K562 (cell line): Measurements from ENCODE around the gene CARD11. TPM values are rescaled to one million over a fixed set of nuclear protein-coding genes. Genes with fewer than 3 reads are reported as not detected.

Experiments used
- ATAC-seq: fragments of 200-7000 bp; cut with Tn5 transposase; 3 replicates; pipeline ENCODE4 v1.9.1; 2020; ENCODE audit warnings: moderate library complexity
- BruUV-seq: library from RNA; stranded (reverse); fragments of 400-500 nt; replicated peaks from 2 replicates; lab custom pipeline; 2021; lab: Mats Ljungman, UMichigan
- CTCF ChIA-PET: fragments of 300-600 bp; formaldehyde crosslinking; extraction: SDS; loops from one replicate; lab custom pipeline; 2021; ENCODE audit warnings: low intra/inter-chr PET ratio; lab: Yijun Ruan, JAX
- POLR2A ChIA-PET: fragments of 300-600, 350-650 bp; sonication (Branson Sonifier 250); formaldehyde crosslinking; extraction: SDS; loops from one replicate; lab custom pipeline; 2021; ENCODE audit warnings: antibody characterized with exemption, inconsistent platforms; lab: Yijun Ruan, JAX
- DNase-seq, 4 experiments: peaks; one replicate each; pipeline versions ENCODE4 v3.0.0 to v3.0.0-alpha.2; 2011 to 2018; ENCODE audit warnings: low spot score in 3 of 4, mixed read lengths in 3 of 4; ENCODE audit errors: extremely low read depth in 1 of 4
- FAIRE-seq: peaks from 2 replicates; lab custom pipeline; 2011; peaks lifted over from hg19 to GRCh38; lab: Jason Lieb, UNC
- H2AFZ ChIP-seq: 2 replicates; pipeline ENCODE4 v1.6.0; 2011; ENCODE audit warnings: low read depth, low read length, control low read depth, inconsistent platforms
- H3K27ac ChIP-seq: fragments of 200-600 bp; 3 replicates; pipeline ENCODE4 v1.8.0; 2011; ENCODE audit warnings: low read depth, mild to moderate bottlenecking, control low read depth, inconsistent platforms, low read length, moderate library complexity, mixed read lengths; ENCODE audit errors: extremely low read depth
- H3K27me3 ChIP-seq, 2 experiments: fragments of 300-600 bp in 1 of 2; 2 replicates in 1 of 2; 3 replicates in 1 of 2; pipeline versions ENCODE4 v1.6.0 to v1.8.0; 2011; ENCODE audit warnings: inconsistent platforms in 2 of 2, low read length in 2 of 2, mild to moderate bottlenecking in 1 of 2, mixed read lengths in 1 of 2, moderate library complexity in 1 of 2; ENCODE audit not compliant: control insufficient read depth in 2 of 2, insufficient read depth in 2 of 2
- H3K36me3 ChIP-seq: fragments of 300-600 bp; 3 replicates; pipeline ENCODE4 v1.8.0; 2011; ENCODE audit warnings: mild to moderate bottlenecking, low read length, inconsistent platforms; ENCODE audit not compliant: control insufficient read depth, insufficient read depth
- H3K4me1 ChIP-seq, 2 experiments: fragments of 200-600 bp in 1 of 2; replicated peaks in 1 of 2; 2 replicates in 1 of 2; 3 replicates in 1 of 2; pipeline versions ENCODE4 v1.5.1 to v1.8.0; 2011; ENCODE audit warnings: inconsistent platforms in 2 of 2, low read length in 2 of 2, mild to moderate bottlenecking in 1 of 2, mixed read lengths in 1 of 2, moderate library complexity in 1 of 2; ENCODE audit not compliant: control insufficient read depth in 2 of 2, insufficient read depth in 2 of 2
- H3K4me2 ChIP-seq: 2 replicates; pipeline ENCODE4 v1.6.1; 2011; ENCODE audit warnings: low read length, control low read depth, inconsistent platforms, mixed read lengths; ENCODE audit not compliant: insufficient read depth
- H3K4me3 ChIP-seq: fragments of 200-600 bp; sonication (generic), shearing (Covaris generic); 2 replicates; pipeline ENCODE4 v1.5.1; 2016; ENCODE audit warnings: control low read depth, inconsistent platforms
- H3K79me2 ChIP-seq: fragments of 200-600 bp; 3 replicates; pipeline ENCODE4 v1.8.0; 2011; ENCODE audit warnings: low read length, inconsistent platforms; ENCODE audit not compliant: control insufficient read depth, insufficient read depth
- H3K9ac ChIP-seq, 2 experiments: 2 replicates each; pipeline versions ENCODE4 v1.6.0 to v1.6.1; 2011; ENCODE audit warnings: low read depth in 2 of 2, low read length in 2 of 2, control low read depth in 1 of 2, inconsistent platforms in 1 of 2, mild to moderate bottlenecking in 1 of 2, mixed read lengths in 1 of 2; ENCODE audit not compliant: insufficient read depth in 1 of 2
- H3K9me1 ChIP-seq: one replicate; pipeline ENCODE4 v1.6.0; 2011; ENCODE audit warnings: inconsistent platforms, mild to moderate bottlenecking, low read length, moderate library complexity; ENCODE audit not compliant: control insufficient read depth, insufficient read depth
- H3K9me3 ChIP-seq: replicated peaks from 2 replicates; pipeline ENCODE4 v1.5.1; 2011; ENCODE audit warnings: low read depth, low read length, inconsistent platforms; ENCODE audit not compliant: control insufficient read depth, insufficient read depth
- H4K20me1 ChIP-seq: replicated peaks from 2 replicates; pipeline ENCODE4 v1.6.1; 2011; ENCODE audit warnings: low read length, inconsistent platforms, mixed read lengths; ENCODE audit not compliant: control insufficient read depth, insufficient read depth
- ARHGAP35 ChIP-seq: fragments of 450-650 bp; IDR thresholded peaks from 2 replicates; pipeline ENCODE4 v1.6.1; 2018; ENCODE audit not compliant: partially characterized antibody
- E2F1 ChIP-seq: sonication (generic); formaldehyde crosslinking; IDR thresholded peaks from 2 replicates; pipeline ENCODE4 v1.8.1; 2023; ENCODE audit warnings: mild to moderate bottlenecking, missing genetic modification reagents, moderate library complexity
- EGR1 ChIP-seq: fragments of 450-650 bp; conservative IDR thresholded peaks from 2 replicates; pipeline ENCODE4 v1.6.1; 2017; ENCODE audit warnings: mild to moderate bottlenecking
- ELF1 ChIP-seq: fragments of 200-800 bp; sonication (Bioruptor generic); IDR thresholded peaks from 2 replicates; pipeline ENCODE4 v1.6.1; 2016; ENCODE audit warnings: missing genetic modification characterization, missing compliant biosample characterization
- EP300 ChIP-seq: IDR thresholded peaks from 2 replicates; pipeline ENCODE4 v1.6.1; 2012; ENCODE audit warnings: low read length, improper control_type of control experiment
- FOXA3 ChIP-seq, 2 experiments: fragments of 450-650 bp in 1 of 2; sonication (generic) in 1 of 2; formaldehyde crosslinking; IDR thresholded peaks in 1 of 2; conservative IDR thresholded peaks in 1 of 2; 2 replicates each; pipeline versions ENCODE4 v1.4.0 to v1.8.0; 2020 to 2022; ENCODE audit warnings: mild to moderate bottlenecking in 2 of 2, missing genetic modification reagents in 1 of 2
- PHF20 ChIP-seq: fragments of 450-650 bp; IDR thresholded peaks from 2 replicates; pipeline ENCODE4 v1.6.1; 2018; ENCODE audit not compliant: partially characterized antibody
- SAFB ChIP-seq: fragments of 200-400 bp; formaldehyde crosslinking; IDR thresholded peaks from 2 replicates; pipeline ENCODE4 v1.6.1; 2017; ENCODE audit warnings: low read depth, low read length, borderline replicate concordance
- TGIF2 ChIP-seq: sonication (generic); formaldehyde crosslinking; IDR thresholded peaks from 2 replicates; pipeline ENCODE4 v1.8.1; 2022; ENCODE audit warnings: mild to moderate bottlenecking, missing genetic modification reagents, moderate library complexity
- TRIM28 ChIP-seq: fragments of 450-650 bp; IDR thresholded peaks from 2 replicates; pipeline ENCODE4 v1.6.1; 2017
- ZNF407 ChIP-seq: fragments of 450-650 bp; IDR thresholded peaks from 2 replicates; pipeline ENCODE4 v1.6.1; 2016; ENCODE audit warnings: low read depth
- ZNF740 ChIP-seq, 3 experiments: fragments of 200-800 bp in 1 of 3; sonication (Bioruptor generic) in 1 of 3; sonication (generic) in 1 of 3; formaldehyde crosslinking in 1 of 3; IDR thresholded peaks; 2 replicates each; pipeline versions ENCODE4 v1.6.1 to v1.8.0; 2016 to 2022; ENCODE audit warnings: mild to moderate bottlenecking in 2 of 3, missing compliant biosample characterization in 2 of 3, missing genetic modification characterization in 2 of 3, missing genetic modification reagents in 1 of 3
- WGBS: fragments of 100-300 bp; shearing (Covaris generic); methylation state at CpG from one replicate; pipeline ENCODE4 v1.1.6; 2016; ENCODE audit warnings: low coverage, mixed read lengths; ENCODE audit not compliant: insufficient coverage; ENCODE audit errors: missing lambda C conversion rate; 5-methylcytosine and 5-hydroxymethylcytosine counted together
- in situ Hi-C: fragments of 300-500 bp; cut with MboI; formaldehyde crosslinking; loops from 4 replicates; pipeline ENCODE4 v1.15.0; 2018; ENCODE audit warnings: inconsistent platforms, mixed read lengths
- intact Hi-C: fragments of 100-400 bp; cut with micrococcal nuclease; formaldehyde crosslinking; loops from 2 replicates; pipeline ENCODE4 v1.14.2; 2022
- polyA plus RNA-seq, 8 experiments: library from polyadenylated mRNA; depleted of rRNA in 4 of 8; stranded (reverse) in 5 of 8; unstranded in 3 of 8; fragments of >200 nt; fragmentation: Nextera tagmentation in 2 of 8; fragmentation: Illumina TruSeq in 1 of 8; extraction: Ambion mirVana in 2 of 8; extraction: Trizol in 1 of 8; gene quantifications; 2 replicates each; pipeline versions ENCODE4 v1.2.1 to v1.2.3, GENCODE V29; 2011 to 2014; ENCODE audit warnings: inconsistent platforms in 1 of 8, missing spikeins in 1 of 8
- total RNA-seq, 7 experiments: library from RNA; depleted of rRNA in 6 of 7; stranded (reverse); fragments of >200 nt in 6 of 7; fragmentation: Illumina TruSeq in 2 of 7; extraction: Trizol in 2 of 7; gene quantifications; 2 replicates each; pipeline versions ENCODE4 v1.2.1 to v1.2.3, GENCODE V29; 2011 to 2021; ENCODE audit warnings: low replicate concordance in 1 of 7

CARD11 gene
- total and polyA plus RNA-seq, 9 of the 15 experiments (the other 6 are each of a cell fraction or from before 2014, with no cell fraction given): 0.07 to 12.8 (median 5.7) TPM

DNA sequence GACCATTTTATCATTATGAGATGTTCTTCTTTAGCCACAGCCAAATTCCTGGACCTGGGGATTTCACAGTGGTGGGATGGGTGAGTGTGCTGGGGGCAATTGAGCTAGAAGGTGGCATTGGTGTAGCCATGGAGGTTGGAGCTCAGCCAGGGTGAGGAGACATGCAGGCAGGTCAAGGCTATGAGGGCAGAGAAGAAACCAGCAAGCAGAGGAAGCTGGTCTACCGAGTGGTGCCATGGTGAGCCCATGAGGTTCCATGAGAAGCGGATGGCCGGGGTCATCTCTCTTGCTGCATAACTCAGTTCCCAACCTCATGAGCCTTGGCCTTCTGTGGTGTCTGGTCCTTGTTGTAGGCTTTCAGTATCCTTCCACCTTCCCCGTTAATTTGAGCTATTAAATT is 91.4 kb downstream of the CARD11 start:
- CTCF ChIA-PET: no interaction called here
- Histone ChIP-seq H3K4me3 (no peak overlapping the region), H3K27ac (no peak overlapping the region), H3K4me2 (no peak overlapping the region), H3K9me3 (0 out of 2 replicates have a peak, but pooled peaks cover 2% of the 10 kb centered on the region), H3K36me3 (0 out of 3 replicates have a peak, but pooled peaks cover 6% of the 10 kb centered on the region), H3K79me2 (no peaks in the 10 kb centered on the region), H2AFZ (no peak overlapping the region), H3K27me3 (no peaks in the 10 kb centered on the region), H3K9me1 (no peaks in the 10 kb centered on the region), H3K4me1 (peaks cover 25 to 29% of the 10 kb centered on the region in 2 experiments), H3K9ac (no peak overlapping the region), H4K20me1 (no peaks in the 10 kb centered on the region)
- WGBS: 90% methylated on average over 4 of the region's 4 CpGs
- intact Hi-C loops: no loop called here
- in situ Hi-C loops: no loop called here
- POLR2A ChIA-PET: interaction anchor here (0.7 to 1.3 kb wide), 2 partner anchors 13 to 48 kb away, joined by 3 to 4 read pairs; no protein-coding TSS in a partner anchor
- BruUV-seq: no TSS peak
- DNase-seq: no peak
- ATAC-seq: no peak
- FAIRE-seq: no peak
- TF ChIP-seq ARHGAP35 (no peak), SAFB (no peak), EP300 (no peak), ZNF740 (CRISPR knock-in tag; IDR thresholded peaks at IDR 0.05) (no peak), ZNF740 (tag; IDR thresholded peaks at IDR 0.05) (no peak), EGR1 (no peak), TRIM28 (no peak), FOXA3 (CRISPR knock-in tag; conservative IDR thresholded peaks at IDR 0.05 in 1 of 2, IDR thresholded peaks at IDR 0.05 in 1 of 2) (no peak), E2F1 (no peak), TGIF2 (CRISPR knock-in tag) (no peak), ELF1 (tag) (no peak), ZNF407 (no peak), PHF20 (no peak)
